CD8-positive, alpha-beta memory T cell (primary cell): ENCODE measurements around the gene LIN37. TPM values are rescaled to one million over a fixed set of nuclear protein-coding genes. Genes with fewer than 3 reads are reported as not detected.

Source experiments
- CTCF ChIA-PET: fragments of 350-600 bp; sonication (Branson Sonifier 250); formaldehyde crosslinking; loops from one replicate; lab custom pipeline; 2021; ENCODE audit warnings: antibody characterized with exemption; lab: Charles Lee
- POLR2A ChIA-PET: fragments of 350-600 bp; sonication (Branson Sonifier 250); formaldehyde crosslinking; loops from one replicate; lab custom pipeline; 2021; ENCODE audit warnings: antibody characterized with exemption; lab: Charles Lee
- DNase-seq, 5 donors: peaks; one replicate each; pipeline versions ENCODE4 v3.0.0 to v3.0.0-alpha.2; 2020 to 2022; ENCODE audit warnings: mixed read lengths in 1 of 5
- H3K27ac ChIP-seq: one replicate; pipeline ENCODE4 v1.7.0; 2013; ENCODE audit warnings: low read depth, mild to moderate bottlenecking, low read length, moderate library complexity
- H3K27me3 ChIP-seq: 2 replicates; pipeline ENCODE4 v1.7.0; 2013; ENCODE audit warnings: low read length, mild to moderate bottlenecking; ENCODE audit not compliant: insufficient read depth, poor library complexity, severe bottlenecking
- H3K36me3 ChIP-seq: 2 replicates; pipeline ENCODE4 v1.7.0; 2013; ENCODE audit warnings: mild to moderate bottlenecking, low read length, moderate library complexity; ENCODE audit not compliant: insufficient read depth
- H3K4me1 ChIP-seq: 2 replicates; pipeline ENCODE4 v1.7.0; 2013; ENCODE audit warnings: mild to moderate bottlenecking, low read length, moderate library complexity; ENCODE audit not compliant: insufficient read depth
- H3K4me3 ChIP-seq: 2 replicates; pipeline ENCODE4 v1.7.0; 2013; ENCODE audit warnings: mild to moderate bottlenecking, low read length
- H3K9me3 ChIP-seq: 2 replicates; pipeline ENCODE4 v1.7.0; 2013; ENCODE audit warnings: mild to moderate bottlenecking, low read length
- H3K27ac Mint-ChIP-seq, 8 donors: one replicate each; pipeline ENCODE4 v1.8.0; 2020 to 2021; ENCODE audit warnings: mixed read lengths in 8 of 8, mild to moderate bottlenecking in 6 of 8, inconsistent platforms in 3 of 8, moderate library complexity in 3 of 8
- H3K27me3 Mint-ChIP-seq, 2 donors: one replicate each; pipeline ENCODE4 v1.8.0; 2020 to 2021; ENCODE audit warnings: mixed read lengths in 2 of 2, mild to moderate bottlenecking in 1 of 2, moderate library complexity in 1 of 2
- H3K36me3 Mint-ChIP-seq, 3 donors: one replicate each; pipeline ENCODE4 v1.8.0; 2020 to 2021; ENCODE audit warnings: mixed read lengths in 3 of 3, inconsistent platforms in 1 of 3, mild to moderate bottlenecking in 1 of 3
- H3K4me1 Mint-ChIP-seq, 3 donors: one replicate each; pipeline ENCODE4 v1.8.0; 2020 to 2021; ENCODE audit warnings: mixed read lengths in 3 of 3, inconsistent platforms in 1 of 3, mild to moderate bottlenecking in 1 of 3
- H3K4me3 Mint-ChIP-seq, 7 donors: one replicate each; pipeline ENCODE4 v1.8.0; 2020 to 2021; ENCODE audit warnings: mixed read lengths in 7 of 7, mild to moderate bottlenecking in 6 of 7, moderate library complexity in 4 of 7, inconsistent platforms in 2 of 7
- H3K9me3 Mint-ChIP-seq, 5 donors: one replicate each; pipeline ENCODE4 v1.8.0; 2020 to 2022; ENCODE audit warnings: mixed read lengths in 5 of 5, mild to moderate bottlenecking in 3 of 5, moderate library complexity in 2 of 5, inconsistent platforms in 1 of 5
- polyA plus RNA-seq: library from polyadenylated mRNA; unstranded; fragments of 300-500 nt; fragmentation: Illumina TruSeq; gene quantifications from one replicate; pipeline ENCODE4 v1.2.3, GENCODE V29; 2021
- total RNA-seq, 2 experiments: library from RNA; stranded (reverse); gene quantifications; one replicate each; pipeline ENCODE4 v1.2.3, GENCODE V29; 2021

LIN37 gene
- total and polyA plus RNA-seq, 3 experiments from 2014 or later = 8.8 to 12.7 (median 10.5) TPM

DNA sequence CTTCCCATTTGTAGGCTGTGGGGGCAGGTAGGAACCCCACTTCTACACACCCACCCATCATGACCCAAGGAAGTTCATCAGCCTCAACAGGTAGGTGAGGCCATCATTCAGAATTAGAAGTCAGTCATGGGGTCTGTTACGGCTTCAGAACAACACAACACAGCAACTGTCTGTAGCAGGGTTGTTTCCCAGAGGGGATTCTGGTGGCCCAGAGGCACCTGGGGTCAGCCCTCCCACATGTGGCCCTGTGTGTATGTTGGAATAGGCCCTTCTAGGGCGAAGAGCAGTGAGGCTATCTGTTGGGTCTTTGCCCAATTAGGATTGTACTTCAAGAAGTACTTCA lies 9.5 kb upstream of the LIN37 start:
- CTCF ChIA-PET = interaction anchor here (0.8 kb wide), 1 partner anchor 16 kb away, joined by 3 read pairs; no protein-coding TSS in a partner anchor

DNA sequence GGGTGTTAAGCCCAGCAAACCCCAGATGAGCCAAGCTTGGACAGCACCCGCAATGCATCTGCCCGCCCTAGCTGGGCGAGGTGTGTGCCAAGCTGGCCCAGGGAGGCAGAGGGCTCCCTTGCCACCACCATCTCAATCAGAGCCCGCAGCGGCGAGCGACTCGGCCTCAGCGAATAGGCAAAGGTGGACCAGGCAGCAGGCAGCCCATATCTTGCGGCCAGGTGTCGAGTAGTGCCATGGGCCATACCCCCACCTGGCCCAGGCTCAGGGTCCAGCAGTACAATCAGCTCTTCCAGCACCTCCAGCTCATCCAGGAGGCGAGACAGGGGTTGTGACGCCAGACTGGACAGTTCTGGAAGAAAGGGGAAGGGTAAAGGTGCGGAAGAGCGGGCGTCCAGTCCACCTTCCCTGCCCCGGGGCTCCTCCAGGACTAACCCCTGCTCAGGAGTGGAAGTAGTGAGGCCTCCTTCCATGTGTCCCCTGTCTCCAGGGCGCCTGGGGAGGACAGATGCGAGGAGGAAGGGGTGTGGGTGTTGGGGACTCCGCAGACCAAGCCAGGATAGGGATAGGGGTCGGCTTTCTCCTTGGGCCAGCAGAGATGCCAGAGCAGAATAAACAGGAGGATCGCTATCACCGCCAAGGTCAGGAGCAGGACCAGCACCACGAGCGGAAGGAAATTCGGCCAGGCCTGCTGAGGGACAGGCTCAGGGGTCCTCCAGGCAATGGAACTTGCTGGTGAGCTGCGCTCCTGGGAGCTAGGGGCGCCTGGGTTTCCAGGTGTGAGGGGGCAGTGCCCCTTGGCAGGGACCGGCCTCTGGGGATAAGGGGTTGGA lies 8.9 kb upstream of the LIN37 start:
- Histone ChIP-seq H3K9me3 (no peaks in the 10 kb centered on the region), H3K4me3 (peak overlapping the region; percentile 98), H3K27ac (no peak overlapping the region), H3K4me1 (peaks cover 52% of the 10 kb centered on the region), H3K36me3 (peaks cover 22% of the 10 kb centered on the region), H3K27me3 (no peaks in the 10 kb centered on the region)
- no peak for DNase-seq
- peak overlapping the region; percentile 19 to 98 (median 93) for H3K4me3 Mint-ChIP-seq
- CTCF ChIA-PET = interaction anchor here (0.8 to 1.5 kb wide), 6 partner anchors 10 to 192 kb away, joined by 3 to 5 read pairs (median 4); no protein-coding TSS in a partner anchor
- POLR2A ChIA-PET = interaction anchor here (1.4 to 1.5 kb wide), 2 partner anchors 9 to 21 kb away, joined by 5 to 7 read pairs; partner anchors contain the start of gene LIN37
- H3K27me3 Mint-ChIP-seq = no peaks in the 10 kb centered on the region
- peak overlapping the region in 3 of 8 donors; percentile 5 to 75 (median 57) for H3K27ac Mint-ChIP-seq
- H3K9me3 Mint-ChIP-seq = no peaks in the 10 kb centered on the region
- H3K4me1 Mint-ChIP-seq = peaks cover 33 to 63% (median 37%) of the 10 kb centered on the region in 3 donors
- peaks cover under 1 to 56% (median 3%) of the 10 kb centered on the region in 3 donors for H3K36me3 Mint-ChIP-seq

More for the DNA sequence above, 9.5 kb upstream of the LIN37 start:
- Mint-ChIP-seq H3K27ac (peak overlapping the region in 6 of 8 donors; percentile 5 to 75 (median 14)), H3K9me3 (no peaks in the 10 kb centered on the region), H3K4me3 (peak overlapping the region; percentile 57 to 95 (median 86)), H3K4me1 (peaks cover 28 to 61% (median 31%) of the 10 kb centered on the region in 3 donors), H3K27me3 (no peaks in the 10 kb centered on the region), H3K36me3 (peaks cover 4 to 60% (median 10%) of the 10 kb centered on the region in 3 donors)
- Histone ChIP-seq H3K27me3 (no peaks in the 10 kb centered on the region), H3K36me3 (peaks cover 22% of the 10 kb centered on the region), H3K4me1 (peaks cover 46% of the 10 kb centered on the region), H3K9me3 (no peaks in the 10 kb centered on the region), H3K27ac (no peak overlapping the region), H3K4me3 (no peak overlapping the region)
- DNase-seq = no peak
- POLR2A ChIA-PET = interaction anchor here (1.5 kb wide), 1 partner anchor 10 kb away, joined by 7 read pairs; the partner anchor contains the start of gene LIN37

DNA sequence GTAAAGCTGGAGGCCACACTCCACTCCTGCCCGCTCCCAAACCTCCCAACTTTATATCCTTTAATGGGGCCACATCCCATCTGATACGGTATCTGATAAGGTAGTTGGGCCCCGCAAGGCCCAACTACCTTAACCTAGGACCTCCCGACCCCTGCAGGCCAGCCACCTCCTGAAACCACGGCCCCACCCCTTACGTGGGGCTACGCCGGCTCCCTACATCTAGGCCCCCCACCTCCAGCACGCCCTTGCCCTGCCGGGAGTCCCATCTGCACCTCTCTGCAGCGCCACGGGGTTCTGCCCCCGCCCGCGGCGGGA lies 8.3 kb upstream of the LIN37 start:
- Mint-ChIP-seq H3K27ac (peak overlapping the region in 4 of 8 donors; percentile 57 to 93 (median 74)), H3K4me1 (peaks cover 33 to 65% (median 39%) of the 10 kb centered on the region in 3 donors), H3K36me3 (peaks cover 0 to 56% (median 0%) of the 10 kb centered on the region in 3 donors), H3K9me3 (no peaks in the 10 kb centered on the region), H3K4me3 (peak overlapping the region; percentile 86 to 98 (median 93)), H3K27me3 (no peaks in the 10 kb centered on the region)
- H3K4me3 ChIP-seq = peak overlapping the region; percentile 98
- ChIA-PET POLR2A (interaction anchor here (0.6 to 1.5 kb wide), 6 partner anchors 8 to 518 kb away, joined by 4 to 7 read pairs (median 4); partner anchors contain the start of genes HSPB6, LIN37, POLR2I and TBCB), CTCF (interaction anchor here (1.1 to 1.5 kb wide), 6 partner anchors 11 to 191 kb away, joined by 3 to 5 read pairs (median 4); no protein-coding TSS in a partner anchor)
- H3K27ac ChIP-seq = peak overlapping the region; percentile 35
- H3K27me3 ChIP-seq = no peaks in the 10 kb centered on the region
- no peak for DNase-seq
- H3K4me1 ChIP-seq = peaks cover 52% of the 10 kb centered on the region
- peaks cover 17% of the 10 kb centered on the region for H3K36me3 ChIP-seq
- no peaks in the 10 kb centered on the region for H3K9me3 ChIP-seq

DNA sequence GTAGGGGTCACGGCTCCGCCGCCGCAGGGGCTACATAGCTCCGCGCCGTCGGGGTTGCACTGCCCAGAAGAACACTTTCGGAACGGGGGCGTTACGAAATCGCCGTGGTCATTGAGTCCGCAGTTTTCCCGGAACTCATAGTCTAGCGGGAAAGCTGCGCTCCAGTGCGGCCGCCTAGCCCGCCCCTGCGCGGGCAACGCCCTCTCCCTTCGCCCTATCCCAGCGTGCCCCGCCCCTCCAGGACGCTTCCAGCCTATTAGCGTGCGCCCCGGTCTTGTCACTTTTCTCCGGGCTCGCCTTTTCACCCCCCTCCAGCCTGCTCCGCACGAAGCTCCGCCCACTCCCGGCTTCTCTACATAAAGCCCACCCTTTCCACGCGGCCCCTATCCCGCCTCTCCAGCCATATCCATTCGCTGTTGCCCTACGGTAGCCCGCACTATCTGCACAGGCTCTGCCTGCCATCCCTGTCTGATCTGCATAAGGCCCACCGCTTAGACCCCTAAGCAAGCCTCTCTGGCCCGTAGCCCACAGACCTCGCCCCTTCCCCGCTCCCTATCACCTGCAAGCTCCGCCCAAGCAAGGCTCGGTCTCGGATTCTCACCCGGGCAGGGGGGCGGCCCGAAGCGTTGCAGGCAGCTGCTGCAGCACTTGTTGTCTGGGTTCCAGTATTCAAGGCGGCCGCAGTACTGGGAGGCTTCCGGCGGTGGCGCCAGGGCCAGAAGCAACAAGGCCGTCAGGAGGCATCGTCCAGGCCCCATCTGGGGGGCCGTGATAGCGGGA lies 7.8 kb upstream of the LIN37 start:
- H3K4me3 Mint-ChIP-seq = peak overlapping the region; percentile 86 to 98 (median 93)
- ChIA-PET CTCF (interaction anchor here (1.1 to 1.5 kb wide), 6 partner anchors 11 to 190 kb away, joined by 3 to 5 read pairs (median 4); no protein-coding TSS in a partner anchor), POLR2A (interaction anchor here (0.6 to 1.5 kb wide), 9 partner anchors 8 to 518 kb away, joined by 3 to 7 read pairs (median 4); partner anchors contain the start of genes HSPB6, LIN37, POLR2I and TBCB)
- no peaks in the 10 kb centered on the region for H3K9me3 ChIP-seq
- H3K27ac Mint-ChIP-seq = peak overlapping the region; percentile 79 to 97 (median 91)
- DNase-seq = peak; percentile 92 to 96 (median 95)
- H3K36me3 Mint-ChIP-seq = peaks cover 0 to 57% (median 0%) of the 10 kb centered on the region in 3 donors
- H3K4me1 ChIP-seq = peaks cover 53% of the 10 kb centered on the region
- H3K27ac ChIP-seq = peak overlapping the region; percentile 72
- H3K27me3 Mint-ChIP-seq = no peaks in the 10 kb centered on the region
- H3K9me3 Mint-ChIP-seq = no peaks in the 10 kb centered on the region
- H3K4me1 Mint-ChIP-seq = peaks cover 35 to 70% (median 43%) of the 10 kb centered on the region in 3 donors
- H3K36me3 ChIP-seq = peaks cover 17% of the 10 kb centered on the region
- no peaks in the 10 kb centered on the region for H3K27me3 ChIP-seq
- peak overlapping the region; percentile 98 for H3K4me3 ChIP-seq

DNA sequence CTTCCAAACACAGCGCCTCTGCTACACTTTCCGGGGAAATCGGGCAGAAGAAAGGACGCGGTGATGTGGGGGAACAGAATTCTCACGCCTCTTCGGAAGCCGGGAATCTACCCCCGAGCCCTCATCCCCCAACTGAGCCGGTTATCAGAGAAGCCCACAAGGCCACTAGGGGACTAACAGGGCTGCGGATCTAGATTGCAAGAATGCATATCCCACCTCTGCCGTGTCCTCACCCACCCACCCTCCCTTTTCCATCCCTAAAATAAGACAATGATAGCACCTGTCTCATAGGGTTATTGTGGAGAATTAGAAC lies 7.2 kb upstream of the LIN37 start:
- ChIA-PET CTCF (interaction anchor here (1.1 to 1.5 kb wide), 6 partner anchors 12 to 190 kb away, joined by 3 to 5 read pairs (median 4); no protein-coding TSS in a partner anchor), POLR2A (interaction anchor here (0.6 to 1.4 kb wide), 6 partner anchors 11 to 374 kb away, joined by 3 to 5 read pairs (median 4); partner anchors contain the start of genes HSPB6, POLR2I and TBCB)
- Histone ChIP-seq H3K36me3 (peaks cover 17% of the 10 kb centered on the region), H3K4me3 (peak overlapping the region; percentile 98), H3K27me3 (no peaks in the 10 kb centered on the region), H3K9me3 (no peaks in the 10 kb centered on the region), H3K4me1 (peaks cover 58% of the 10 kb centered on the region), H3K27ac (peak overlapping the region; percentile 72)
- no peaks in the 10 kb centered on the region for H3K9me3 Mint-ChIP-seq
- peak overlapping the region; percentile 86 to 98 (median 94) for H3K4me3 Mint-ChIP-seq
- H3K36me3 Mint-ChIP-seq = peaks cover 0 to 53% (median 0%) of the 10 kb centered on the region in 3 donors
- H3K27me3 Mint-ChIP-seq = no peaks in the 10 kb centered on the region
- DNase-seq = peak in 1 of 5 donors; percentile 17
- H3K4me1 Mint-ChIP-seq = peaks cover 41 to 75% (median 48%) of the 10 kb centered on the region in 3 donors
- peak overlapping the region; percentile 79 to 99 (median 89) for H3K27ac Mint-ChIP-seq

DNA sequence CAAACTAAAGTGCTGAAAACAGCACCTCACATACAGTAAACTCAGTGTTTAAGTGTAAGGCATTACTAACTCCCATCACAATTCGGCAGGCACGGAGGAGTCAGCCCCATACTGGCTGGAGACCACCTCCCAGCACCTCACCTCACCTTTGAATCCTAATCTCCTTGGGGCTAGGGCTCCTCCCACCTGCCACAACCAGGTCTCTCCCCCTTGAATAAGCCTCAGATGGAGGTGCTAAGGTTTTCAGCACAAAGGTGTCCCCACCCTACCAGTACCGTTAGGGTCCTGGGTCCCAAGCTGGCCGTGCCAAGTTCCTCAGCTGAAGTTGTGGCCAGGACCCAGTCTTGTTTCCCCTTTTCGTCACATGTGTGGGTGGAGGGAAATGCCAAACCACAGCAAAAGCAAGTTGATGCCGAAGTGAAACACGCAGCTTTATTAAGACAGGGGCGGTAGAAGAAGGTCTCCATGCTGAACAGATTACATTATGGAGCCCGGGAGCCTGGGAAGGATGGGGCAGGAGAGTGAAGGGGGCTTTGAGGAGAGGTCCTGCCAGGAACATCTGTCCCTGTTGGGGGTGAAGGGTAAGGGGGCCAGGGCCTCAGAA lies 6.2 kb upstream of the LIN37 start, which contains the start of gene IGFLR1:
IGFLR1 (minus strand) TSS at position 332 of the 604 bp plus-strand sequence. CDS start 1,272 bp downstream, outside the sequence.
- H3K27ac Mint-ChIP-seq = peak within 1 kb of the TSS; percentile 90 to 99 (median 96)
- Histone ChIP-seq H3K36me3 (peaks cover 17% of the 10 kb centered on the region), H3K27ac (peak within 1 kb of the TSS; percentile 69), H3K4me1 (peaks cover 54% of the 10 kb centered on the region), H3K4me3 (peak within 1 kb of the TSS; percentile 87), H3K27me3 (no peaks in the 10 kb centered on the region), H3K9me3 (no peaks in the 10 kb centered on the region)
- H3K36me3 Mint-ChIP-seq = peaks cover 0 to 42% (median 0%) of the 10 kb centered on the region in 3 donors
- peaks cover 43 to 74% (median 51%) of the 10 kb centered on the region in 3 donors for H3K4me1 Mint-ChIP-seq
- ChIA-PET CTCF (no interaction called here), POLR2A (interaction anchor here (1.4 kb wide), 2 partner anchors 18 to 24 kb away, joined by 3 to 7 read pairs; no protein-coding TSS in a partner anchor)
- no peaks in the 10 kb centered on the region for H3K27me3 Mint-ChIP-seq
- no peaks in the 10 kb centered on the region for H3K9me3 Mint-ChIP-seq
- DNase-seq = peak in 4 of 5 donors; percentile 49 to 78 (median 70)
- peak within 1 kb of the TSS; percentile 86 to 100 (median 94) for H3K4me3 Mint-ChIP-seq
